NT2/D1 (cell line): Measurements from ENCODE around the gene TNS2.

Source experiments
- SUZ12 ChIP-seq: IDR thresholded peaks from 2 replicates; pipeline ENCODE4 v1.6.1; 2011; ENCODE audit not compliant: insufficient read length, insufficient read depth; ENCODE audit errors: extremely low read depth
- YY1 ChIP-seq: IDR thresholded peaks from 2 replicates; pipeline ENCODE4 v1.6.1; 2011; ENCODE audit not compliant: insufficient read length, insufficient read depth
- ZNF274 ChIP-seq: IDR thresholded peaks from 2 replicates; pipeline ENCODE4 v1.6.1; 2011; ENCODE audit warnings: mild to moderate bottlenecking, low read depth, low read length

DNA sequence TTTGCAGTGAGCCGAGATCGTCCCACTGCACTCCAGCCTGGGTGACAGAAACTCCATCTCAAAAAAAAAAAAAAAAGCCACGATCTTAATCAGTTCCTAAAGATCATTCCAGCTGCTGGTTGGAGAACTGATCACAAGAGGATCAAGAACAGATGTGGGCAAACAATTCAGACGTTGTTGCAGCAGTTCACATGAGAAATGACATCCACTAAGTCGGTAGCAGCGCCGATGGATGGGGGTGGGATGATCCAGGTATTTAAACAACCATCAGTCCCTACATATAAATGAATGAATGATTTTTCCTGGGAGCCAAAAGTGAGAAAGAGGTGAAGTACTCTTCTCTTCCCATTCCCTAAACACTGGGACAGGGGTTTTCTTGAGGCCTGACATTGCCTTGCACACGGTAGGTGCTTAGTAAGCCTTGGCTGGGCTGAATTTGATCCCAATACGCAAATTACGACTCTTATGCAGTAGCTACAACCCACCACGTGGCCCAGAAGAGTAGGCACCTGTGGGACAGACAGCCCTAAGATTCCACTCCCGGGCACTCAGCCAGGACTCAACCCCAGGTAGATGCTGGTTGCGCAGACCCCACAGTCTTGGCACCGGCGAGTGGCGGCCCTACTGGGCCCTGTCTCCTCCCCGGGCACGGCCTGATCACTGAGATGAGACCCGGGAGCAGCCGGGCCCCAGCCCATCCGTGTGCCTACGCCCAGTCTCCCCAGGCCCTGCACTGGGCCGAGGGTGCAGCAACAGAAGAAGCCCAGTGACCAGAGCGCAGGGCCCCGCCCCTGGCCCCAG is 28.8 kb downstream of the TNS2 start:
- TF ChIP-seq YY1 (no peak), ZNF274 (no peak), SUZ12 (no peak)
